Measurements from ENCODE around the gene DPYD. TPM values are rescaled to one million over a fixed set of nuclear protein-coding genes. Genes with fewer than 3 reads are reported as not detected.

DPYD gene
- polyA plus RNA-seq, 1 donor from 2014 or later = 3.8 TPM

- no peak overlapping the region for H3K4me3 Mint-ChIP-seq
- no peaks in the 10 kb centered on the region for H3K27me3 Mint-ChIP-seq
- H3K36me3 Mint-ChIP-seq = no peaks in the 10 kb centered on the region
- peaks cover 0 to 3% (median 0%) of the 10 kb centered on the region in 3 donors for H3K4me1 Mint-ChIP-seq
- no peak overlapping the region for H3K27ac Mint-ChIP-seq
- peaks cover 0 to 6% (median 0%) of the 10 kb centered on the region in 3 donors for H3K9me3 Mint-ChIP-seq
Measured at GRCh38 chr1:97385536-97386277, 535.1 kb downstream of the DPYD start.

GRCh38 chr1:97384294-97384968 lies 536.4 kb downstream of the DPYD start:
- Mint-ChIP-seq H3K36me3 (no peaks in the 10 kb centered on the region), H3K4me1 (peaks cover 0 to 3% (median 0%) of the 10 kb centered on the region in 3 donors), H3K27ac (no peak overlapping the region), H3K9me3 (peaks cover 0 to 6% (median 0%) of the 10 kb centered on the region in 3 donors), H3K4me3 (no peak overlapping the region), H3K27me3 (no peaks in the 10 kb centered on the region)

GRCh38 chr1:97383797-97384196 lies 537.0 kb downstream of the DPYD start:
- no peaks in the 10 kb centered on the region for H3K27me3 Mint-ChIP-seq
- H3K4me3 Mint-ChIP-seq = no peak overlapping the region
- H3K9me3 Mint-ChIP-seq = peaks cover 0 to 6% (median 0%) of the 10 kb centered on the region in 3 donors
- no peaks in the 10 kb centered on the region for H3K36me3 Mint-ChIP-seq
- no peak overlapping the region for H3K27ac Mint-ChIP-seq
- peaks cover 0 to 3% (median 0%) of the 10 kb centered on the region in 3 donors for H3K4me1 Mint-ChIP-seq

GRCh38 chr1:97382206-97382605 lies 538.6 kb downstream of the DPYD start:
- H3K36me3 Mint-ChIP-seq = peaks cover 1% of the 10 kb centered on the region
- no peak overlapping the region for H3K27ac Mint-ChIP-seq
- H3K4me3 Mint-ChIP-seq = no peak overlapping the region
- H3K4me1 Mint-ChIP-seq = peaks cover 0 to 3% (median 0%) of the 10 kb centered on the region in 3 donors
- peaks cover 0 to 2% (median 0%) of the 10 kb centered on the region in 3 donors for H3K9me3 Mint-ChIP-seq
- H3K27me3 Mint-ChIP-seq = no peaks in the 10 kb centered on the region

- Mint-ChIP-seq H3K36me3 (peaks cover 1% of the 10 kb centered on the region), H3K4me3 (no peak overlapping the region), H3K9me3 (peaks cover 0 to 2% (median 0%) of the 10 kb centered on the region in 3 donors), H3K27ac (no peak overlapping the region), H3K4me1 (peaks cover 0 to 1% (median 0%) of the 10 kb centered on the region in 3 donors), H3K27me3 (no peaks in the 10 kb centered on the region)
Measured at GRCh38 chr1:97379387-97380075, 541.3 kb downstream of the DPYD start.

GRCh38 chr1:97378596-97378995 lies 542.2 kb downstream of the DPYD start:
- H3K9me3 Mint-ChIP-seq = peaks cover 0 to 2% (median 0%) of the 10 kb centered on the region in 3 donors
- H3K36me3 Mint-ChIP-seq = peaks cover 1% of the 10 kb centered on the region
- H3K4me1 Mint-ChIP-seq = no peaks in the 10 kb centered on the region
- no peak overlapping the region for H3K27ac Mint-ChIP-seq
- H3K4me3 Mint-ChIP-seq = no peak overlapping the region
- H3K27me3 Mint-ChIP-seq = no peaks in the 10 kb centered on the region

- Mint-ChIP-seq H3K9me3 (peaks cover 0 to 2% (median 0%) of the 10 kb centered on the region in 3 donors), H3K27me3 (no peaks in the 10 kb centered on the region), H3K27ac (no peak overlapping the region), H3K4me3 (peak overlapping the region in 2 of 4 donors; percentile 22 to 65), H3K36me3 (peaks cover 1% of the 10 kb centered on the region), H3K4me1 (no peaks in the 10 kb centered on the region)
Measured at GRCh38 chr1:97377432-97378034, 543.3 kb downstream of the DPYD start.

- H3K36me3 Mint-ChIP-seq = peaks cover 1% of the 10 kb centered on the region
- H3K4me3 Mint-ChIP-seq = no peak overlapping the region
- no peaks in the 10 kb centered on the region for H3K4me1 Mint-ChIP-seq
- peaks cover 0 to 2% (median under 1%) of the 10 kb centered on the region in 3 donors for H3K9me3 Mint-ChIP-seq
- H3K27me3 Mint-ChIP-seq = no peaks in the 10 kb centered on the region
- no peak overlapping the region for H3K27ac Mint-ChIP-seq
Measured at GRCh38 chr1:97373000-97373399, 547.8 kb downstream of the DPYD start.

GRCh38 chr1:97372531-97372930 lies 548.3 kb downstream of the DPYD start:
- no peak overlapping the region for H3K4me3 Mint-ChIP-seq
- H3K4me1 Mint-ChIP-seq = no peaks in the 10 kb centered on the region

GRCh38 chr1:97368296-97368695 lies 552.5 kb downstream of the DPYD start:
- H3K27ac Mint-ChIP-seq = no peak overlapping the region
- no peak overlapping the region for H3K4me3 Mint-ChIP-seq
- peaks cover 0 to 2% (median 0%) of the 10 kb centered on the region in 3 donors for H3K9me3 Mint-ChIP-seq
- H3K27me3 Mint-ChIP-seq = no peaks in the 10 kb centered on the region
- H3K4me1 Mint-ChIP-seq = no peaks in the 10 kb centered on the region
- no peaks in the 10 kb centered on the region for H3K36me3 Mint-ChIP-seq

More at GRCh38 chr1:97372531-97372930, 548.3 kb downstream of the DPYD start:
- Mint-ChIP-seq H3K27me3 (no peaks in the 10 kb centered on the region), H3K9me3 (peaks cover 0 to 2% (median 0%) of the 10 kb centered on the region in 3 donors), H3K27ac (no peak overlapping the region), H3K36me3 (no peaks in the 10 kb centered on the region)

GRCh38 chr1:97366984-97367383 lies 553.9 kb downstream of the DPYD start:
- Mint-ChIP-seq H3K9me3 (peaks cover 0 to 2% (median 0%) of the 10 kb centered on the region in 3 donors), H3K4me1 (no peaks in the 10 kb centered on the region), H3K36me3 (peaks cover 3% of the 10 kb centered on the region), H3K4me3 (peak overlapping the region in 1 of 4 donors; percentile 32), H3K27me3 (no peaks in the 10 kb centered on the region), H3K27ac (no peak overlapping the region)

GRCh38 chr1:97365026-97365425 lies 555.8 kb downstream of the DPYD start:
- Mint-ChIP-seq H3K4me3 (no peak overlapping the region), H3K4me1 (no peaks in the 10 kb centered on the region), H3K36me3 (peaks cover 3% of the 10 kb centered on the region), H3K27ac (no peak overlapping the region), H3K9me3 (no peaks in the 10 kb centered on the region), H3K27me3 (no peaks in the 10 kb centered on the region)

- H3K9me3 Mint-ChIP-seq = no peaks in the 10 kb centered on the region
Measured at GRCh38 chr1:97364086-97364485, 556.7 kb downstream of the DPYD start.

GRCh38 chr1:97356309-97356708 lies 564.5 kb downstream of the DPYD start:
- Mint-ChIP-seq H3K4me1 (no peaks in the 10 kb centered on the region), H3K27ac (no peak overlapping the region), H3K4me3 (no peak overlapping the region), H3K9me3 (no peaks in the 10 kb centered on the region), H3K36me3 (no peaks in the 10 kb centered on the region), H3K27me3 (no peaks in the 10 kb centered on the region)

More at GRCh38 chr1:97364086-97364485, 556.7 kb downstream of the DPYD start:
- Mint-ChIP-seq H3K27ac (no peak overlapping the region), H3K36me3 (peaks cover 3% of the 10 kb centered on the region), H3K27me3 (no peaks in the 10 kb centered on the region), H3K4me1 (no peaks in the 10 kb centered on the region), H3K4me3 (no peak overlapping the region)

GRCh38 chr1:97352936-97353382 lies 567.9 kb downstream of the DPYD start:
- no peaks in the 10 kb centered on the region for H3K4me1 Mint-ChIP-seq
- H3K27me3 Mint-ChIP-seq = no peaks in the 10 kb centered on the region
- no peak overlapping the region for H3K4me3 Mint-ChIP-seq
- H3K36me3 Mint-ChIP-seq = no peaks in the 10 kb centered on the region
- no peak overlapping the region for H3K27ac Mint-ChIP-seq
- peaks cover 0 to 2% (median 0%) of the 10 kb centered on the region in 3 donors for H3K9me3 Mint-ChIP-seq
